Prostate gland (tissue), 2 donors: ENCODE data around the gene SLITRK6. TPM values are rescaled to one million over a fixed set of nuclear protein-coding genes. Genes with fewer than 3 reads are reported as not detected.

Source experiments
- DNase-seq: peaks from one replicate; pipeline ENCODE4 v3.0.0-alpha.2; 2019; ENCODE audit warnings: low spot score
- H3K27ac ChIP-seq, 2 donors: fragments of 200-600 bp; sonication (generic); 2 replicates each; pipeline ENCODE4 v1.5.1; 2017 to 2019
- H3K27me3 ChIP-seq: fragments of 200-600 bp; sonication (generic); replicated peaks from 2 replicates; pipeline ENCODE4 v1.5.1; 2019; ENCODE audit not compliant: insufficient read depth
- H3K36me3 ChIP-seq, 2 donors: fragments of 200-600 bp; sonication (generic); 1 replicate in 1 of 2; 2 replicates in 1 of 2; pipeline versions ENCODE4 v1.5.1 to v1.8.1; 2017 to 2019
- H3K4me1 ChIP-seq: fragments of 200-600 bp; sonication (generic); replicated peaks from 2 replicates; pipeline ENCODE4 v1.5.1; 2019
- H3K4me3 ChIP-seq, 2 donors: fragments of 200-600 bp; sonication (generic); 2 replicates each; pipeline ENCODE4 v1.5.1; 2017 to 2019
- H3K9me3 ChIP-seq: fragments of 200-600 bp; sonication (generic); 2 replicates; pipeline ENCODE4 v1.5.1; 2017
- CTCF ChIP-seq, 4 experiments: fragments of 200-600 bp in 2 of 4; fragments of 450-650 bp in 2 of 4; sonication (generic) in 2 of 4; IDR thresholded peaks; 1 replicate in 3 of 4; 2 replicates in 1 of 4; pipeline ENCODE4 v1.5.1; 2016 to 2019; ENCODE audit warnings: antibody characterized with exemption in 4 of 4, mild to moderate bottlenecking in 2 of 4, moderate library complexity in 2 of 4
- POLR2A ChIP-seq: fragments of 450-650 bp; IDR thresholded peaks from one replicate; pipeline ENCODE4 v1.6.1; 2016; ENCODE audit warnings: antibody characterized with exemption, mild to moderate bottlenecking
- POLR2AphosphoS5 ChIP-seq: sonication (generic); formaldehyde crosslinking; IDR thresholded peaks from one replicate; pipeline ENCODE4 v1.6.1; 2017; ENCODE audit warnings: antibody characterized with exemption
- WGBS: methylation state at CpG from one replicate; pipeline ENCODE4 v1.1.5; 2018; 5-methylcytosine and 5-hydroxymethylcytosine counted together
- intact Hi-C: fragments of 100-400 bp; cut with DNase I; formaldehyde crosslinking; loops from one replicate; pipeline ENCODE4 v1.14.2; 2022
- total RNA-seq, 2 donors: library from RNA; depleted of rRNA; stranded (reverse); fragments of >200 nt; gene quantifications; one replicate each; pipeline ENCODE4 v1.1.0, GENCODE V29; 2016

The SLITRK6 gene
- total RNA-seq, 2 donors from 2014 or later: 2.6 to 7.6 TPM

DNA sequence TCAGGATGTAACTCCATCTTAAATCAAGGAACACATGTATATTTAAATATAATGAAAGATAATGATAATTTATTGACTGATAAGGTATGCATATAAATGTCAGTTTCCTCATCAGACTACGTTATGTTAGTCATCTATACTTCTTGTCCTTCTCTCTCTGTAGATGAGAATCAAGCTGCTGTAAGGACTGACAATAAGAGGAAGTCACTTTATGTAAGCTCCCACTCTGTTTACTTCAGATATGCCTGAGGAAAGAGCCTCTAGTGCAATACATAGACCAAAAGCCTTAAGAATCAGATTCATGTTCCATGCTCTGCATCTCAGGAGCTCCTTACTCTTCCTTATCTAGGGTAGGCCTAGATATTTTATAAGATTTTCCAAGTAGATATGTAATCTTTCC lies 9.6 kb upstream of the SLITRK6 start:
- H3K27me3 ChIP-seq: no peaks in the 10 kb centered on the region
- no peak overlapping the region for H3K4me3 ChIP-seq
- H3K4me1 ChIP-seq: no peaks in the 10 kb centered on the region
- no peaks in the 10 kb centered on the region for H3K9me3 ChIP-seq
- DNase-seq: no peak
- H3K36me3 ChIP-seq: no peaks in the 10 kb centered on the region
- TF ChIP-seq POLR2A (no peak), POLR2AphosphoS5 (no peak), CTCF (IDR thresholded peaks at IDR 0.05) (no peak)
- WGBS: 56% methylated on average over 1 of the region's 1 CpG
- intact Hi-C loops: no loop called here
- H3K27ac ChIP-seq: no peak overlapping the region

GRCh38 chr13:85806553-85807175 lies 7.4 kb upstream of the SLITRK6 start:
- Histone ChIP-seq H3K27ac (no peak overlapping the region), H3K27me3 (no peaks in the 10 kb centered on the region), H3K4me3 (no peak overlapping the region), H3K4me1 (no peaks in the 10 kb centered on the region), H3K36me3 (no peaks in the 10 kb centered on the region), H3K9me3 (no peaks in the 10 kb centered on the region)
- WGBS: 8% methylated on average over 3 of the region's 3 CpGs
- DNase-seq: no peak
- intact Hi-C loops: loop anchor here (2.0 kb wide), 1 partner anchor 888 kb away; no protein-coding TSS in a partner anchor
- TF ChIP-seq POLR2AphosphoS5 (no peak), POLR2A (no peak), CTCF (IDR thresholded peaks at IDR 0.05) (peak; percentile 48 to 84 (median 76))

GRCh38 chr13:85798556-85798955 lies 663 bp downstream of the SLITRK6 start:
- no peaks in the 10 kb centered on the region for H3K36me3 ChIP-seq
- TF ChIP-seq CTCF (IDR thresholded peaks at IDR 0.05): no peak
- no peak for TF ChIP-seq POLR2A
- no peak for TF ChIP-seq POLR2AphosphoS5
- H3K9me3 ChIP-seq: no peaks in the 10 kb centered on the region
- no peaks in the 10 kb centered on the region for H3K27me3 ChIP-seq
- no peaks in the 10 kb centered on the region for H3K4me1 ChIP-seq
- 19% methylated on average over 3 of the region's 3 CpGs for WGBS
- H3K4me3 ChIP-seq: peak overlapping the region; percentile 18 to 20
- DNase-seq: no peak
- intact Hi-C loops: loop anchor here (10.0 kb wide), 1 partner anchor 274 kb away; no protein-coding TSS in a partner anchor
- no peak overlapping the region for H3K27ac ChIP-seq

- intact Hi-C loops: loop anchor here (10.0 kb wide), 1 partner anchor 273 kb away; no protein-coding TSS in a partner anchor
- no peaks in the 10 kb centered on the region for H3K36me3 ChIP-seq
- H3K9me3 ChIP-seq: no peaks in the 10 kb centered on the region
- H3K27ac ChIP-seq: no peak overlapping the region
- WGBS: 14% methylated on average over 4 of the region's 4 CpGs
- no peaks in the 10 kb centered on the region for H3K4me1 ChIP-seq
- no peak for TF ChIP-seq POLR2AphosphoS5
- no peak for TF ChIP-seq CTCF (IDR thresholded peaks at IDR 0.05)
- no peak for TF ChIP-seq POLR2A
- no peaks in the 10 kb centered on the region for H3K27me3 ChIP-seq
- H3K4me3 ChIP-seq: peak overlapping the region in 1 of 2 donors; percentile 5
- no peak for DNase-seq
Observed at GRCh38 chr13:85797311-85797710, 1.9 kb downstream of the SLITRK6 start.

DNA sequence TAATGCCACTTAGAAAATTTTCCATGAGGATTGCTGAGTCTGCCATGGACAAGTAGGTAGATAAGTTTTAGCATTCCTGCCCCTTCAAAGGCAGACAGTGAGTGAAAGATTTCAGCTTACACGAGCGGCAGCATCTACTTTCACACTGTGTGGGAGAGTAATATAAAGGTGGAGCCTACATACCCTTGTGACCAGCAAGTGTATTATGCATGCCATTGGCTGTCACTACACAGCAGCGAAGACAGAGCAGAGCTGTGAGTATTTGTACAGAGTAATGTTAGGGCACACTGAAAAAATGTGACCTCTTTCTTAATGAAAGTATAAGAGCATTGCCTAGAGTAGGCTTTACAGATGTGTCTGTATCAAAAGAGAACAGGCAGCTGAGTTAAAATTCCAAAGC lies 14.0 kb downstream of the SLITRK6 start:
- Histone ChIP-seq H3K36me3 (no peaks in the 10 kb centered on the region), H3K27ac (no peak overlapping the region), H3K27me3 (no peaks in the 10 kb centered on the region), H3K9me3 (no peaks in the 10 kb centered on the region), H3K4me3 (no peak overlapping the region), H3K4me1 (no peaks in the 10 kb centered on the region)
- no peak for DNase-seq
- WGBS: 85% methylated on average over 3 of the region's 3 CpGs
- intact Hi-C loops: no loop called here
- TF ChIP-seq POLR2A (no peak), POLR2AphosphoS5 (no peak), CTCF (IDR thresholded peaks at IDR 0.05) (no peak)
